GM20000 (cell line): ENCODE data around the gene KIF12.

ENCODE experiments used
- DNase-seq: peaks from one replicate; pipeline ENCODE4 v3.0.0; 2012; ENCODE audit warnings: low spot score
- TF ChIP-seq, protein P1 (sequence below): IDR thresholded peaks from 2 replicates; pipeline ENCODE4 v1.5.1; 2012; ENCODE audit warnings: mild to moderate bottlenecking, control low read depth; ENCODE audit errors: extremely low read depth, missing control alignments

KIF12 gene

DNA sequence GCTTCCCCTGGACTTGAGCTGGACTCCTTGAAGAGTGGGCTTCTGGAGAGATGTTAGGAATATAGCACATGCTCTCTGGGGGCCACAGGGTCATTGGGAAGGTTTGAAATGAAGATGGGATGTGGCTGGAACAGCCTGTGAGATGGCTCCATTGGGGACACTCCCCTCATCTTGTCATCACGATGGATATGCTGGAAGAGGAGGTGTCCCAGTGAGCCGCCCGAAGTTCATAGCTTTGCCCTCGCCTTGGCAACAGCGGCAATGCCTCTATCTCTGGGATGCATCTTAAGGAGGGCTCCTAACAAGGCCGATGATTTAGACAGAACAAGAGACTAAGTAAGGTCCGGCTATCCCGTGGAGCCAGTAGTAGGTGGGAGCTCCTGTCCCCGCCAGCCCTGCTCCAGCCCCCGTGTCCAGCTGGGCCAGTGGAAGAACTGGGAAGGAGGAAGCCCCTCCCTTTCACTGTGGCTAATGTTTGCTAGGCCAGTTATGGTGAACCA is 44.9 kb downstream of the KIF12 start:
- no peak for DNase-seq
- TF ChIP-seq, protein P1, sequence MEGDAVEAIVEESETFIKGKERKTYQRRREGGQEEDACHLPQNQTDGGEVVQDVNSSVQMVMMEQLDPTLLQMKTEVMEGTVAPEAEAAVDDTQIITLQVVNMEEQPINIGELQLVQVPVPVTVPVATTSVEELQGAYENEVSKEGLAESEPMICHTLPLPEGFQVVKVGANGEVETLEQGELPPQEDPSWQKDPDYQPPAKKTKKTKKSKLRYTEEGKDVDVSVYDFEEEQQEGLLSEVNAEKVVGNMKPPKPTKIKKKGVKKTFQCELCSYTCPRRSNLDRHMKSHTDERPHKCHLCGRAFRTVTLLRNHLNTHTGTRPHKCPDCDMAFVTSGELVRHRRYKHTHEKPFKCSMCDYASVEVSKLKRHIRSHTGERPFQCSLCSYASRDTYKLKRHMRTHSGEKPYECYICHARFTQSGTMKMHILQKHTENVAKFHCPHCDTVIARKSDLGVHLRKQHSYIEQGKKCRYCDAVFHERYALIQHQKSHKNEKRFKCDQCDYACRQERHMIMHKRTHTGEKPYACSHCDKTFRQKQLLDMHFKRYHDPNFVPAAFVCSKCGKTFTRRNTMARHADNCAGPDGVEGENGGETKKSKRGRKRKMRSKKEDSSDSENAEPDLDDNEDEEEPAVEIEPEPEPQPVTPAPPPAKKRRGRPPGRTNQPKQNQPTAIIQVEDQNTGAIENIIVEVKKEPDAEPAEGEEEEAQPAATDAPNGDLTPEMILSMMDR, result no peak

DNA sequence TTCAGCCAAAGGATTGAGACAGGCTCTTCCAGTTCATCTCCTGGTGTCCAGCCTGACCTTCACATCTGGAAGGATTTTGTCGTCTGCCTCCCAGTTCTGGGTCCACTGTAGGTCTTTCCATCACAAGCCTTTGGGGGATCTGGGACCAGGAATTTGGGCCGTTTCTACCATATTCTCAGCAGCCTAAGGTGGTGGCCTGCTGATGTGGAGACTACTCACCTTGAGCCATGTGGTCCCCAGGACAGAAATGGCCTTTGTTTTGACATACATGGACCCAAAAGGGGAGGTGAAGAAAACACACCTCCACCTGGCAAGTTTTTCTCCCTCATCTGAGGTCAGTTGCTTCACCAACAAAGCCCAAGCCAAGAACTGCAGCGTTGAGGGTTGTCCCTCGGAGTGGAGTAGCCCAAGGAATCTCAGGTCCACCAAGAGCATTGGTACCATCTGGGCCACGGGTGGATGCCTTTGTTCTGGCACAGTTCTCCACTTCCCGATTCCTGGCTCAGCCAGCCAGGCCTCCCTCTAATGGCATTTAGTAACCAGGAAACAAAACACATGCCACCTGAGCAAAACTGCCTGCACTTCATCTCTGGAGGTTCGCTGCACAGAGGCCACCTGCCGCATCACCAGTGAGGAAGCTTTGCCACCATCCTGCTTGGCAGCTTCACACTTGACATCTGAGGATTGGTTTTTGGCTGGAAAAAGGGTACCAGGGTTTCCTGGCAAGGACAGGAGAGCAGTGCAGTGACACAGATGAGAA is 45.7 kb downstream of the KIF12 start:
- TF ChIP-seq, protein P1, result no peak
- DNase-seq, result no peak

GRCh38 chr9:114051706-114052105 is 47.4 kb downstream of the KIF12 start:
- DNase-seq, result no peak
- TF ChIP-seq, protein P1, result no peak

DNA sequence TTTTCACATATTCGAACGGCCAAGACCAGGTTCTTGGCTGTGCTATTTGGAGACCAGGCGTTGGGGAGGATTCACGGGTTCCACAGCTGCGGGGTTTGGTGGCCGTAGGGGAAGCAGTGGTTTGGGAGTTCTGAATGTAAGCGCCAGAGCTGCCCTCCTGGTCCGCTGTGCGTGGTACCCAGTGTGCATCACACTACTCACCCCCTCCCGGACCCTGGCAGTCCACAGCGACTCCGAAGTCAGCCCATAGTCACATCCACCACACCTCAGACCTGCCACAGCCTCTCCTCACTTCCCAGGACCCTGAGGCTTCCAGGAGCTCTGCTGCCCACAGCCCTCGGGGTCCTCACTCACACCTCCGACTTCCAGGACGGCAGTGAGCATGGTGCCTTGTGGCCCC is 47.8 kb downstream of the KIF12 start:
- TF ChIP-seq, protein P1, result no peak
- DNase-seq, result no peak

DNA sequence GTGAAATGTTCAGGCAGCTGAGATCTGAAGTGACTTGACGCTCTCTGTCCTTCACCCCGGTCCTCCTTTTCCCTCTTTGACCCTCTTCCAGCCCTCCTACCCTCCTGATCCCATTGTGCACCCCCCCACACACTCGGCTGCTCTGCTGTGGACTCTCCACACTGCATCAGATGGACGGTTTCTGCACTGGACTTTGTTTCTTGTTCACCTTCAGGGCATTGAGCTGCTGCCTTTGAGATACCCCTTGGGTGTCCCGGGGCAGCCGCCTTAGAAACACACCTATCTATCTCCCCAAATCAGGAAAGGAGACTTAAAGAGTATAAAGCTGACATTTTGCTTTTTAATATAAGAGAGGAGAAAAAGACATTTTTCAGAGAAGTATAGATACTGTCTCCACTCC is 48.4 kb downstream of the KIF12 start:
- no peak for DNase-seq
- TF ChIP-seq, protein P1, result no peak

- no peak for DNase-seq
- TF ChIP-seq, protein P1, result no peak
These were observed 48.9 kb downstream of the KIF12 start for GRCh38 chr9:114050226-114050568.

GRCh38 chr9:114049441-114050225 is 49.5 kb downstream of the KIF12 start:
- TF ChIP-seq, protein P1, result no peak
- no peak for DNase-seq
